COLO829 (cell line): Measurements from ENCODE around the gene TAF11L2.
"Not testable (repeated sequence)": the region's sequence is repeated elsewhere in the genome, so short reads cannot be mapped to it uniquely, and the experiment has no call there.

Source experiments
- DNase-seq: peaks from one replicate; pipeline ENCODE4 v3.0.0; 2012; ENCODE audit warnings: low spot score

TAF11L2 gene

GRCh38 chr5:17497931-17498330 is at the start of gene TAF11L2:
TSS of gene TAF11L2 (plus strand) at chr5:17498231.
- DNase-seq, result not testable (repeated sequence)

- DNase-seq, result no peak
These were observed 49.2 kb upstream of the TAF11L2 start for GRCh38 chr5:17448877-17449276.

GRCh38 chr5:17452936-17453335 is 45.1 kb upstream of the TAF11L2 start:
- DNase-seq, result no peak

- DNase-seq, result no peak
These were observed 42.1 kb upstream of the TAF11L2 start for GRCh38 chr5:17455942-17456341.

- no peak for DNase-seq
These were observed 36.2 kb upstream of the TAF11L2 start for GRCh38 chr5:17461793-17462192.

GRCh38 chr5:17463653-17464052 is 34.4 kb upstream of the TAF11L2 start:
- no peak for DNase-seq

GRCh38 chr5:17470064-17470463 is 28.0 kb upstream of the TAF11L2 start:
- DNase-seq, result no peak

- DNase-seq, result not testable (repeated sequence)
These were observed 23.0 kb upstream of the TAF11L2 start for GRCh38 chr5:17475064-17475463.

GRCh38 chr5:17477043-17477442 is 21.0 kb upstream of the TAF11L2 start:
- no peak for DNase-seq

GRCh38 chr5:17477573-17478265 is 20.3 kb upstream of the TAF11L2 start:
- no peak for DNase-seq

GRCh38 chr5:17481378-17481777 is 16.7 kb upstream of the TAF11L2 start:
- no peak for DNase-seq

- no peak for DNase-seq
These were observed 15.2 kb upstream of the TAF11L2 start for GRCh38 chr5:17482790-17483189.

GRCh38 chr5:17486464-17487173 is 11.4 kb upstream of the TAF11L2 start:
- DNase-seq, result not testable (repeated sequence)

- no peak for DNase-seq
These were observed 10.9 kb upstream of the TAF11L2 start for GRCh38 chr5:17487174-17487512.

- not testable (repeated sequence) for DNase-seq
These were observed 6.8 kb upstream of the TAF11L2 start for GRCh38 chr5:17491257-17491656.

GRCh38 chr5:17492770-17493169 is 5.3 kb upstream of the TAF11L2 start:
- no peak for DNase-seq

- DNase-seq, result no peak
These were observed 585 bp upstream of the TAF11L2 start for GRCh38 chr5:17497446-17497845.

- no peak for DNase-seq
These were observed 13.8 kb downstream of the TAF11L2 start for GRCh38 chr5:17511775-17512325.

- DNase-seq, result not testable (repeated sequence)
These were observed 19.5 kb downstream of the TAF11L2 start for GRCh38 chr5:17517526-17517925.

- not testable (repeated sequence) for DNase-seq
These were observed 20.0 kb downstream of the TAF11L2 start, which contains the start of gene TAF11L3 for GRCh38 chr5:17518067-17518466. TSS of gene TAF11L3 (plus strand) at chr5:17518367.

- not testable (repeated sequence) for DNase-seq
These were observed 21.5 kb downstream of the TAF11L2 start for GRCh38 chr5:17519508-17519907.

- DNase-seq, result not testable (repeated sequence)
These were observed 23.5 kb downstream of the TAF11L2 start, which contains the start of gene TAF11L4 for GRCh38 chr5:17521501-17521900. TSS of gene TAF11L4 (plus strand) at chr5:17521801.

GRCh38 chr5:17524935-17525334 is 26.9 kb downstream of the TAF11L2 start, which contains the start of gene TAF11L5:
TSS of gene TAF11L5 (plus strand) at chr5:17525235.
- DNase-seq, result not testable (repeated sequence)
